K562 (cell line): ENCODE data around the gene MPPED2. TPM values are rescaled to one million over a fixed set of nuclear protein-coding genes. Genes with fewer than 3 reads are reported as not detected.

Experiments used
- ATAC-seq: fragments of 200-7000 bp; cut with Tn5 transposase; 3 replicates; pipeline ENCODE4 v1.9.1; 2020; ENCODE audit warnings: moderate library complexity
- BruUV-seq: library from RNA; stranded (reverse); fragments of 400-500 nt; replicated peaks from 2 replicates; lab custom pipeline; 2021; lab: Mats Ljungman, UMichigan
- CTCF ChIA-PET: fragments of 300-600 bp; formaldehyde crosslinking; extraction: SDS; loops from one replicate; lab custom pipeline; 2021; ENCODE audit warnings: low intra/inter-chr PET ratio; lab: Yijun Ruan, JAX
- POLR2A ChIA-PET: fragments of 300-600, 350-650 bp; sonication (Branson Sonifier 250); formaldehyde crosslinking; extraction: SDS; loops from one replicate; lab custom pipeline; 2021; ENCODE audit warnings: antibody characterized with exemption, inconsistent platforms; lab: Yijun Ruan, JAX
- DNase-seq, 4 experiments: peaks; one replicate each; pipeline versions ENCODE4 v3.0.0 to v3.0.0-alpha.2; 2011 to 2018; ENCODE audit warnings: low spot score in 3 of 4, mixed read lengths in 3 of 4; ENCODE audit errors: extremely low read depth in 1 of 4
- FAIRE-seq: peaks from 2 replicates; lab custom pipeline; 2011; peaks lifted over from hg19 to GRCh38; lab: Jason Lieb, UNC
- H2AFZ ChIP-seq: 2 replicates; pipeline ENCODE4 v1.6.0; 2011; ENCODE audit warnings: low read depth, low read length, control low read depth, inconsistent platforms
- H3K27ac ChIP-seq: fragments of 200-600 bp; 3 replicates; pipeline ENCODE4 v1.8.0; 2011; ENCODE audit warnings: low read depth, mild to moderate bottlenecking, control low read depth, inconsistent platforms, low read length, moderate library complexity, mixed read lengths; ENCODE audit errors: extremely low read depth
- H3K27me3 ChIP-seq, 2 experiments: fragments of 300-600 bp in 1 of 2; 2 replicates in 1 of 2; 3 replicates in 1 of 2; pipeline versions ENCODE4 v1.6.0 to v1.8.0; 2011; ENCODE audit warnings: inconsistent platforms in 2 of 2, low read length in 2 of 2, mild to moderate bottlenecking in 1 of 2, mixed read lengths in 1 of 2, moderate library complexity in 1 of 2; ENCODE audit not compliant: control insufficient read depth in 2 of 2, insufficient read depth in 2 of 2
- H3K36me3 ChIP-seq: fragments of 300-600 bp; 3 replicates; pipeline ENCODE4 v1.8.0; 2011; ENCODE audit warnings: mild to moderate bottlenecking, low read length, inconsistent platforms; ENCODE audit not compliant: control insufficient read depth, insufficient read depth
- H3K4me1 ChIP-seq, 2 experiments: fragments of 200-600 bp in 1 of 2; replicated peaks in 1 of 2; 2 replicates in 1 of 2; 3 replicates in 1 of 2; pipeline versions ENCODE4 v1.5.1 to v1.8.0; 2011; ENCODE audit warnings: inconsistent platforms in 2 of 2, low read length in 2 of 2, mild to moderate bottlenecking in 1 of 2, mixed read lengths in 1 of 2, moderate library complexity in 1 of 2; ENCODE audit not compliant: control insufficient read depth in 2 of 2, insufficient read depth in 2 of 2
- H3K4me2 ChIP-seq: 2 replicates; pipeline ENCODE4 v1.6.1; 2011; ENCODE audit warnings: low read length, control low read depth, inconsistent platforms, mixed read lengths; ENCODE audit not compliant: insufficient read depth
- H3K4me3 ChIP-seq: fragments of 200-600 bp; sonication (generic), shearing (Covaris generic); 2 replicates; pipeline ENCODE4 v1.5.1; 2016; ENCODE audit warnings: control low read depth, inconsistent platforms
- H3K79me2 ChIP-seq: fragments of 200-600 bp; 3 replicates; pipeline ENCODE4 v1.8.0; 2011; ENCODE audit warnings: low read length, inconsistent platforms; ENCODE audit not compliant: control insufficient read depth, insufficient read depth
- H3K9ac ChIP-seq, 2 experiments: 2 replicates each; pipeline versions ENCODE4 v1.6.0 to v1.6.1; 2011; ENCODE audit warnings: low read depth in 2 of 2, low read length in 2 of 2, control low read depth in 1 of 2, inconsistent platforms in 1 of 2, mild to moderate bottlenecking in 1 of 2, mixed read lengths in 1 of 2; ENCODE audit not compliant: insufficient read depth in 1 of 2
- H3K9me1 ChIP-seq: one replicate; pipeline ENCODE4 v1.6.0; 2011; ENCODE audit warnings: inconsistent platforms, mild to moderate bottlenecking, low read length, moderate library complexity; ENCODE audit not compliant: control insufficient read depth, insufficient read depth
- H3K9me3 ChIP-seq: replicated peaks from 2 replicates; pipeline ENCODE4 v1.5.1; 2011; ENCODE audit warnings: low read depth, low read length, inconsistent platforms; ENCODE audit not compliant: control insufficient read depth, insufficient read depth
- H4K20me1 ChIP-seq: replicated peaks from 2 replicates; pipeline ENCODE4 v1.6.1; 2011; ENCODE audit warnings: low read length, inconsistent platforms, mixed read lengths; ENCODE audit not compliant: control insufficient read depth, insufficient read depth
- ETS1 ChIP-seq: conservative IDR thresholded peaks from 2 replicates; pipeline ENCODE4 v1.6.1; 2011; ENCODE audit warnings: low read depth, mild to moderate bottlenecking, low read length; ENCODE audit not compliant: control insufficient read depth
- HDAC6 ChIP-seq: IDR thresholded peaks from 2 replicates; pipeline ENCODE4 v1.6.1; 2012; ENCODE audit warnings: low read depth, mild to moderate bottlenecking, control low read depth, inconsistent platforms, low read length, moderate library complexity
- ILF3 ChIP-seq: fragments of 450-650 bp; IDR thresholded peaks from 2 replicates; pipeline ENCODE4 v1.6.1; 2018; ENCODE audit warnings: antibody characterized with exemption, mild to moderate bottlenecking, moderate library complexity, borderline replicate concordance
- MIER1 ChIP-seq: fragments of 450-650 bp; IDR thresholded peaks from 2 replicates; pipeline ENCODE4 v1.6.1; 2016; ENCODE audit warnings: antibody characterized with exemption, mild to moderate bottlenecking, low read depth
- MTA1 ChIP-seq: fragments of 450-650 bp; IDR thresholded peaks from 2 replicates; pipeline ENCODE4 v1.6.1; 2017; ENCODE audit warnings: borderline replicate concordance
- NCOA1 ChIP-seq: fragments of 450-650 bp; IDR thresholded peaks from 2 replicates; pipeline ENCODE4 v1.6.1; 2016; ENCODE audit warnings: low read depth
- NEUROD1 ChIP-seq: fragments of 150-350 bp; IDR thresholded peaks from 2 replicates; pipeline ENCODE4 v1.6.1; 2014; ENCODE audit warnings: borderline replicate concordance, low read length, low read depth; ENCODE audit not compliant: partially characterized antibody
- PHB ChIP-seq: fragments of 250-450 bp; sonication (Bioruptor Pico); IDR thresholded peaks from 2 replicates; pipeline ENCODE4 v1.5.0; 2021
- PHF21A ChIP-seq: fragments of 450-650 bp; IDR thresholded peaks from 2 replicates; pipeline ENCODE4 v1.6.1; 2017; ENCODE audit warnings: low read depth, borderline replicate concordance
- POLR2H ChIP-seq: IDR thresholded peaks from 2 replicates; pipeline ENCODE4 v1.6.1; 2016; ENCODE audit warnings: missing genetic modification characterization, low read depth, mild to moderate bottlenecking, control low read depth, missing compliant biosample characterization, moderate library complexity
- RBFOX2 ChIP-seq: fragments of 200-400 bp; formaldehyde crosslinking; IDR thresholded peaks from 2 replicates; pipeline ENCODE4 v1.6.1; 2017; ENCODE audit warnings: low read depth, mild to moderate bottlenecking, low read length, moderate library complexity
- ZKSCAN3 ChIP-seq: fragments of 250-450 bp; sonication (Bioruptor Pico); IDR thresholded peaks from 2 replicates; pipeline ENCODE4 v1.4.0; 2020
- ZNF232 ChIP-seq: sonication (generic); formaldehyde crosslinking; IDR thresholded peaks from 2 replicates; pipeline ENCODE4 v1.8.0; 2022; ENCODE audit warnings: mild to moderate bottlenecking, missing genetic modification reagents
- ZNF75A ChIP-seq: fragments of 450-650 bp; formaldehyde crosslinking; IDR thresholded peaks from 2 replicates; pipeline ENCODE4 v1.4.0; 2020; ENCODE audit warnings: mild to moderate bottlenecking
- WGBS: fragments of 100-300 bp; shearing (Covaris generic); methylation state at CpG from one replicate; pipeline ENCODE4 v1.1.6; 2016; ENCODE audit warnings: low coverage, mixed read lengths; ENCODE audit not compliant: insufficient coverage; ENCODE audit errors: missing lambda C conversion rate; 5-methylcytosine and 5-hydroxymethylcytosine counted together
- in situ Hi-C: fragments of 300-500 bp; cut with MboI; formaldehyde crosslinking; loops from 4 replicates; pipeline ENCODE4 v1.15.0; 2018; ENCODE audit warnings: inconsistent platforms, mixed read lengths
- intact Hi-C: fragments of 100-400 bp; cut with micrococcal nuclease; formaldehyde crosslinking; loops from 2 replicates; pipeline ENCODE4 v1.14.2; 2022
- polyA plus RNA-seq, 8 experiments: library from polyadenylated mRNA; depleted of rRNA in 4 of 8; stranded (reverse) in 5 of 8; unstranded in 3 of 8; fragments of >200 nt; fragmentation: Nextera tagmentation in 2 of 8; fragmentation: Illumina TruSeq in 1 of 8; extraction: Ambion mirVana in 2 of 8; extraction: Trizol in 1 of 8; gene quantifications; 2 replicates each; pipeline versions ENCODE4 v1.2.1 to v1.2.3, GENCODE V29; 2011 to 2014; ENCODE audit warnings: inconsistent platforms in 1 of 8, missing spikeins in 1 of 8
- total RNA-seq, 7 experiments: library from RNA; depleted of rRNA in 6 of 7; stranded (reverse); fragments of >200 nt in 6 of 7; fragmentation: Illumina TruSeq in 2 of 7; extraction: Trizol in 2 of 7; gene quantifications; 2 replicates each; pipeline versions ENCODE4 v1.2.1 to v1.2.3, GENCODE V29; 2011 to 2021; ENCODE audit warnings: low replicate concordance in 1 of 7
- TF ChIP-seq, protein P1 (sequence below): fragments of 450-650 bp; IDR thresholded peaks from 2 replicates; pipeline ENCODE4 v1.6.1; 2016; ENCODE audit warnings: antibody characterized with exemption

The MPPED2 gene
- total and polyA plus RNA-seq, 9 of the 15 experiments (the other 6 are each of a cell fraction or from before 2014, with no cell fraction given): not detected

GRCh38 chr11:30404136-30404535, 182.0 kb downstream of the MPPED2 start:
- no peaks in the 10 kb centered on the region for H3K9me3 ChIP-seq
- no peak overlapping the region for H3K4me2 ChIP-seq
- H3K79me2 ChIP-seq: no peaks in the 10 kb centered on the region
- no peak overlapping the region for H2AFZ ChIP-seq
- no peak overlapping the region for H3K27ac ChIP-seq
- H3K27me3 ChIP-seq: no peaks in the 10 kb centered on the region
- FAIRE-seq (no peak), DNase-seq (no peak)
- TF ChIP-seq RBFOX2 (no peak), ZNF75A (CRISPR knock-in tag) (no peak), ILF3 (no peak), MIER1 (no peak), ZKSCAN3 (CRISPR knock-in tag) (no peak), ZNF232 (CRISPR knock-in tag) (no peak), NCOA1 (no peak), PHB (no peak), PHF21A (no peak), ETS1 (no peak), HDAC6 (no peak), MTA1 (no peak), POLR2H (no peak), NEUROD1 (no peak)
- TF ChIP-seq, protein P1, sequence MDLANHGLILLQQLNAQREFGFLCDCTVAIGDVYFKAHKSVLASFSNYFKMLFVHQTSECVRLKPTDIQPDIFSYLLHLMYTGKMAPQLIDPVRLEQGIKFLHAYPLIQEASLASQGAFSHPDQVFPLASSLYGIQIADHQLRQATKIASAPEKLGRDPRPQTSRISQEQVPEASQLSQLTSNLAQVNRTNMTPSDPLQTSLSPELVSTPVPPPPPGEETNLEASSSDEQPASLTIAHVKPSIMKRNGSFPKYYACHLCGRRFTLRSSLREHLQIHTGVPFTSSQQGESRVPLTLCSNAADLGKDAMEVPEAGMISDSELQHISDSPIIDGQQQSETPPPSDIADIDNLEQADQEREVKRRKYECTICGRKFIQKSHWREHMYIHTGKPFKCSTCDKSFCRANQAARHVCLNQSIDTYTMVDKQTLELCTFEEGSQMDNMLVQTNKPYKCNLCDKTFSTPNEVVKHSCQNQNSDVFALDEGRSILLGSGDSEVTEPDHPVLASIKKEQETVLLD: no peak
- TF ChIP-seq, all 486 proteins: peak for 0
- BruUV-seq: no TSS peak
- H3K4me1 ChIP-seq: no peaks in the 10 kb centered on the region
- POLR2A ChIA-PET: interaction anchor here (1.2 kb wide), 1 partner anchor 11 kb away, joined by 4 read pairs; no protein-coding TSS in a partner anchor
- 0% methylated on average over 3 of the region's 3 CpGs for WGBS
- H3K36me3 ChIP-seq: no peaks in the 10 kb centered on the region
- in situ Hi-C loops (no loop called here), intact Hi-C loops (no loop called here)
- H4K20me1 ChIP-seq: no peaks in the 10 kb centered on the region
- CTCF ChIA-PET: no interaction called here
- no peaks in the 10 kb centered on the region for H3K9me1 ChIP-seq
- H3K4me3 ChIP-seq: no peak overlapping the region
- H3K9ac ChIP-seq: no peak overlapping the region
- no peak for ATAC-seq
